ENCODE measurements around the gene ZC3H7A.
"Not testable (repeated sequence)": the region's sequence is repeated elsewhere in the genome, so short reads cannot be mapped to it uniquely, and the experiment has no call there.

ZC3H7A gene

GRCh38 chr16:11796227-11797165, 562 bp downstream of the ZC3H7A start:
- DNase-seq (ENCODE audit: insufficient read length) (no peak), FAIRE-seq (no peak)
- TF ChIP-seq POLR2AphosphoS5 (IDR thresholded peaks at IDR 0.05; ENCODE audit: low read depth, low read length) = no peak
- TF ChIP-seq TAF1 (IDR thresholded peaks at IDR 0.05; ENCODE audit: borderline replicate concordance, low read depth, low read length) = no peak; the same call in 1 of the 2 replicates
- no peak for TF ChIP-seq POLR2A (IDR thresholded peaks at IDR 0.05; ENCODE audit: low read depth, low read length)

- TF ChIP-seq TAF1 (IDR thresholded peaks at IDR 0.05; ENCODE audit: borderline replicate concordance, low read depth, low read length) (no peak), POLR2A (IDR thresholded peaks at IDR 0.05; ENCODE audit: low read depth, low read length) (no peak), POLR2AphosphoS5 (IDR thresholded peaks at IDR 0.05; ENCODE audit: low read depth, low read length) (no peak)
- FAIRE-seq (no peak), DNase-seq (ENCODE audit: insufficient read length) (no peak)
These were observed 1.2 kb downstream of the ZC3H7A start for GRCh38 chr16:11795887-11796226.

GRCh38 chr16:11794996-11795886, 1.8 kb downstream of the ZC3H7A start:
- TF ChIP-seq TAF1 (IDR thresholded peaks at IDR 0.05; ENCODE audit: borderline replicate concordance, low read depth, low read length) (no peak), POLR2AphosphoS5 (IDR thresholded peaks at IDR 0.05; ENCODE audit: low read depth, low read length) (no peak), POLR2A (IDR thresholded peaks at IDR 0.05; ENCODE audit: low read depth, low read length) (no peak)
- DNase-seq (ENCODE audit: insufficient read length) (no peak), FAIRE-seq (no peak)

GRCh38 chr16:11794447-11794846, 2.6 kb downstream of the ZC3H7A start:
- FAIRE-seq = no peak
- TF ChIP-seq POLR2AphosphoS5 (IDR thresholded peaks at IDR 0.05; ENCODE audit: low read depth, low read length) = no peak
- TF ChIP-seq POLR2A (IDR thresholded peaks at IDR 0.05; ENCODE audit: low read depth, low read length) = no peak
- no peak for TF ChIP-seq TAF1 (IDR thresholded peaks at IDR 0.05; ENCODE audit: borderline replicate concordance, low read depth, low read length)
- DNase-seq (ENCODE audit: insufficient read length) = no peak

GRCh38 chr16:11793840-11794239, 3.2 kb downstream of the ZC3H7A start:
- TF ChIP-seq POLR2AphosphoS5 (IDR thresholded peaks at IDR 0.05; ENCODE audit: low read depth, low read length) (no peak), TAF1 (IDR thresholded peaks at IDR 0.05; ENCODE audit: borderline replicate concordance, low read depth, low read length) (no peak), POLR2A (IDR thresholded peaks at IDR 0.05; ENCODE audit: low read depth, low read length) (no peak)
- FAIRE-seq (no peak), DNase-seq (ENCODE audit: insufficient read length) (no peak)

- TF ChIP-seq TAF1 (IDR thresholded peaks at IDR 0.05; ENCODE audit: borderline replicate concordance, low read depth, low read length) = no peak
- no peak for TF ChIP-seq POLR2AphosphoS5 (IDR thresholded peaks at IDR 0.05; ENCODE audit: low read depth, low read length)
- no peak for TF ChIP-seq POLR2A (IDR thresholded peaks at IDR 0.05; ENCODE audit: low read depth, low read length)
- FAIRE-seq = no peak
- DNase-seq (ENCODE audit: insufficient read length) = no peak
These were observed 4.4 kb downstream of the ZC3H7A start for GRCh38 chr16:11792410-11793241.

GRCh38 chr16:11791144-11791828, 5.8 kb downstream of the ZC3H7A start:
- FAIRE-seq (no peak), DNase-seq (ENCODE audit: insufficient read length) (no peak)
- TF ChIP-seq POLR2A (IDR thresholded peaks at IDR 0.05; ENCODE audit: low read depth, low read length) (no peak), TAF1 (IDR thresholded peaks at IDR 0.05; ENCODE audit: borderline replicate concordance, low read depth, low read length) (no peak), POLR2AphosphoS5 (IDR thresholded peaks at IDR 0.05; ENCODE audit: low read depth, low read length) (no peak)

GRCh38 chr16:11788914-11789313, 8.1 kb downstream of the ZC3H7A start:
- no peak for TF ChIP-seq POLR2AphosphoS5 (IDR thresholded peaks at IDR 0.05; ENCODE audit: low read depth, low read length)
- no peak for TF ChIP-seq POLR2A (IDR thresholded peaks at IDR 0.05; ENCODE audit: low read depth, low read length)
- no peak for TF ChIP-seq TAF1 (IDR thresholded peaks at IDR 0.05; ENCODE audit: borderline replicate concordance, low read depth, low read length)
- FAIRE-seq = no peak
- DNase-seq (ENCODE audit: insufficient read length) = no peak

DNA sequence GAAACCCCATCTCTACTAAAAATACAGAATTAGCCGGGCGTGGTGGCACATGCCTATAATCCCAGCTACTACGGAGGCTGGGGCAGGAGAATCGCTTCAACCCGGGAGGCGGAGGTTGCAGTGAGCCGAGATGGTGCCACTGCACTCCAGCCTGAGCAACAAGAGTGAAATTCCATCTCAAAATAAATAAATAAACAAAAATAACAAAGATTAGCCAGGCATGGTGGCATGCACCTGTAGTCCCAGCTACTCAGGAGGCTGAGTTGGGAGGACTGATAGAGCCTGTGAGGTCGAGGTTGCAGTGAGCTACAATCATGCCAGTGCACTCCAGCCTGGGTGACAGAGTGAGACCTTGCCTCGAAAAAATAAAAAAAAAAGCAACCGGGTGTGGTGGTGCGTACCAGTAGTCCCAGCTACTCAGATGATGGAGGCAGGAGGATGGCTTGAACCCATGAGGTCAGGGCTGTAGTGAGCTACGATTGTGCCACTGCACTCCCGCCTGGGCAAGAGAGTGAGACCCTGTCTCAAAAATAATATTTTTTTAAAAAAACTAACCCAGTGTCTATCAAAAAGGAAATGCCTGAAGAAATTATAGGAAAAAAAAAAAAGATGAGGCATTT, 12.0 kb downstream of the ZC3H7A start:
- FAIRE-seq; DNase-seq (ENCODE audit: insufficient read length): not testable (repeated sequence)

DNA sequence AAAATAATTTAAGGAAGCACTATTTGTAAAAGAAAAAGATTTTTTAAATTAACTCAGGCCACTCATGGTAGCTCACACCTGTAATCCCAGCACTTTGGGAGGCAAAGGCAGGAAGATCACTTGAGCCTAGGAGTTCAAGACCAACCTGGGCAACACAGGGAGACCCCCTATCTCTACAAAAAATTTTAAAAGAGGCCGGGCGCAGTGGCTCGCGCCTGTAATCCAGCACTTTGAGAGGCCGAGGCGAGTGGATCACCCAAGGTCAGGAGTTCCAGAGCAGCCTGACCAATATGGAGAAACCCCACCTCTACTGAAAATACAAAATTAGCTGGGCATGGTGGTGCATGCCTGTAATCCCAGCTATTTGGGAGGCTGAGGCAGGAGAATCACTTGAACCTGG, 12.7 kb downstream of the ZC3H7A start:
- not testable (repeated sequence) for FAIRE-seq; DNase-seq (ENCODE audit: insufficient read length)
